ENCODE measurements around the gene NATD1. TPM values are rescaled to one million over a fixed set of nuclear protein-coding genes. Genes with fewer than 3 reads are reported as not detected.

The NATD1 gene
- total RNA-seq, 1 experiment from 2014 or later: 7.3 TPM

DNA sequence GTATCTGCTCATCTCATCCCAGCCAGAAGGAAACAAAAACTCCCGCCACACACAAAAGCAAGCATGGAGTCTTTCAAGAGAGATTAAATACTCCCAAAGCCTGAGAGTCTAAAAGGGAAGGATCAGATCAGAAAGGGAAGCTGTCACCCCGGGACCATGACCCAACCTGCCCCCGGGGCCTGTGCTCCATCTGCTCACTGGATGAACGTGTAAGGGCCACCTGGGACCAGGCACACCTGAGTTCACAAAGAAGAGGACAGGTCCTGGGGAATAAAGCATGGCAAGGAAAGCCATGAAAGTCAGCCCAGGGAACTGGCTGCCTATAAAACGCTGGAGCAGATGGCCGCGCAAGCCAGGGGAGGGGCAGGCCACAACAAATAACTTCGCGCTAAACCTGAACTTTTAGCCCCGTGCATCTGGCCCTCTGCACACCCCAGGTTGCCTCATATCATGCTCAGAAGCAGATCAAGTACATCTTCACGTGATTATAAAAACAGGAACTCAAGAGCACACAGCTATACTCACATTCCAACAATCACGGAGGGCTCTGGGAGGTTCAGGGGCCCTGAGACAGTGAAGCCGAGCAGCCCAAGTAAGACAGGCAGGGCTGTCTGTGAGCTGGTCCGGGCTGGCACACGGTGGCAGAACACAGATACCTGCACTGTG lies 42.7 kb downstream of the NATD1 start:
- no peaks in the 10 kb centered on the region; the same call in 1 of the 2 replicates for H3K27me3 Mint-ChIP-seq (ENCODE audit: low read depth)
- Histone ChIP-seq H3K23me2 (ENCODE audit: insufficient read length, low read depth, low read length, poor library complexity, severe bottlenecking) (peaks cover 17% of the 10 kb centered on the region), H3K4me2 (ENCODE audit: insufficient read depth, insufficient read length, low read length) (no peak overlapping the region), H2BK20ac (ENCODE audit: low read depth, low read length, poor library complexity, severe bottlenecking) (no peak overlapping the region), H4K8ac (replicated peaks; ENCODE audit: insufficient read length, low read depth, low read length) (no peak overlapping the region), H4K5ac (ENCODE audit: insufficient read length, low read depth, low read length) (no peak overlapping the region), H3K27ac (ENCODE audit: insufficient read length, low read depth, low read length) (no peak overlapping the region), H2AK5ac (ENCODE audit: insufficient read length, low read length) (no peak overlapping the region), H3K56ac (ENCODE audit: insufficient read length, low read depth, low read length) (no peak overlapping the region), H2AFZ (ENCODE audit: low read length) (no peak overlapping the region), H2BK120ac (ENCODE audit: low read depth, low read length, poor library complexity, severe bottlenecking) (no peak overlapping the region), H3K27me3 (ENCODE audit: insufficient read depth, low read length) (no peaks in the 10 kb centered on the region), H3K23ac (ENCODE audit: insufficient read length, low read depth, low read length) (no peak overlapping the region), H4K20me1 (ENCODE audit: control insufficient read depth, insufficient read depth, insufficient read length) (peaks cover 3% of the 10 kb centered on the region), H3K18ac (ENCODE audit: insufficient read length, low read depth, low read length) (no peak overlapping the region), H3K4me1 (ENCODE audit: insufficient read depth, low read length) (peaks cover 2% of the 10 kb centered on the region; the same call in 1 of the 2 replicates), H3T11ph (ENCODE audit: low read length) (no peak overlapping the region), H4K91ac (ENCODE audit: insufficient read length, low read depth, low read length) (no peak overlapping the region), H3K9me3 (ENCODE audit: control insufficient read depth, low read depth, low read length) (no peaks in the 10 kb centered on the region), H3K4ac (ENCODE audit: low read depth, low read length) (no peak overlapping the region), H2BK5ac (ENCODE audit: insufficient read length, low read length) (no peak overlapping the region), H3K14ac (ENCODE audit: insufficient read depth, low read length) (no peak overlapping the region), H2BK12ac (ENCODE audit: insufficient read length, low read depth, low read length) (no peak overlapping the region), H3K9ac (ENCODE audit: extremely low read depth, insufficient read length, low read length) (no peak overlapping the region), H2BK15ac (ENCODE audit: low read depth, low read length) (no peak overlapping the region), H3K79me2 (ENCODE audit: insufficient read depth, low read length) (peaks cover 68% of the 10 kb centered on the region), H3K79me1 (ENCODE audit: insufficient read depth, low read depth, low read length, poor library complexity, severe bottlenecking) (peaks cover 4% of the 10 kb centered on the region)
- H3K27ac Mint-ChIP-seq: no peak overlapping the region; a peak in 2 of 7 replicates
- no peaks in the 10 kb centered on the region for H3K9me3 Mint-ChIP-seq
- no peak for TF ChIP-seq CTCF (conservative IDR thresholded peaks at IDR 0.05)
- WGBS (ENCODE audit: extremely low coverage, insufficient read length, low lambda C conversion rate): no CpG with 5 or more reads among the region's 15 CpGs
- peaks cover 31 to 32% of the 10 kb centered on the region in 2 experiments for H3K4me1 Mint-ChIP-seq
- no peak for DNase-seq
- H3K36me3 Mint-ChIP-seq (ENCODE audit: insufficient read depth in 1 of 3, low read depth in 3 of 3): peaks cover 9 to 25% (median 11%) of the 10 kb centered on the region in 3 experiments; a peak in 6 of 7 replicates
- no peak overlapping the region for H3K4me3 Mint-ChIP-seq
